H4 (cell line): ENCODE measurements around the gene HIVEP1. TPM values are rescaled to one million over a fixed set of nuclear protein-coding genes. Genes with fewer than 3 reads are reported as not detected.
A peak's percentile ranks its signal among the peaks of the same experiment; 100 is the strongest.

Experiments used
- DNase-seq: peaks from one replicate; pipeline ENCODE4 v3.0.0-alpha.2; 2015; ENCODE audit warnings: low spot score
- total RNA-seq: library from RNA; depleted of rRNA; stranded (reverse); fragments of >200 nt; shearing (Covaris generic); gene quantifications from 2 replicates; pipeline ENCODE4 v1.2.3, GENCODE V29; 2014

Gene HIVEP1
- total RNA-seq, 1 experiment from 2014 or later, result 7.2 TPM

GRCh38 chr6:11994875-11995461, 17.1 kb upstream of the HIVEP1 start:
- DNase-seq, result no peak

GRCh38 chr6:11996751-11997150, 15.4 kb upstream of the HIVEP1 start:
- DNase-seq, result no peak

DNA sequence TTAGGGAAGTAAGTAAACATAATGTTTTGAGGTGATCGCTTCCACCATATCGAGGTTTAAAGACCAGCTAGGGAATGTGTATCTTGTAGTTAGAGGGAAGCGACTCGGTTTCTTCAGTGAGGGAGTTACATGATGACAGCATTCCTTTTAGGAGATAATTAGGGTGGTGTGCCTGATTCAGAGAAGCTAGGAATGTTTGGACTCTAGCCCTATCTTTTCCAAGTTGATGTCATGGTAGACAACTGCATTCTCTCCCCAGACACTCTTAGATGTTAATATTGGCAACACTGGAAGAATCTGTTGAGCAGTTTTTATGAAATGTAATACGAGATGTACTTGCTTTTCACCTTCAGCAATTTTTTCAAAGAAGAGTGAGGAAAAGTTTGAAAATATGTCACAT, 12.9 kb upstream of the HIVEP1 start:
- DNase-seq, result no peak

GRCh38 chr6:12000174-12000573, 11.9 kb upstream of the HIVEP1 start:
- no peak for DNase-seq

- DNase-seq, result no peak
Measured at GRCh38 chr6:12001004-12001705, 11.0 kb upstream of the HIVEP1 start.

DNA sequence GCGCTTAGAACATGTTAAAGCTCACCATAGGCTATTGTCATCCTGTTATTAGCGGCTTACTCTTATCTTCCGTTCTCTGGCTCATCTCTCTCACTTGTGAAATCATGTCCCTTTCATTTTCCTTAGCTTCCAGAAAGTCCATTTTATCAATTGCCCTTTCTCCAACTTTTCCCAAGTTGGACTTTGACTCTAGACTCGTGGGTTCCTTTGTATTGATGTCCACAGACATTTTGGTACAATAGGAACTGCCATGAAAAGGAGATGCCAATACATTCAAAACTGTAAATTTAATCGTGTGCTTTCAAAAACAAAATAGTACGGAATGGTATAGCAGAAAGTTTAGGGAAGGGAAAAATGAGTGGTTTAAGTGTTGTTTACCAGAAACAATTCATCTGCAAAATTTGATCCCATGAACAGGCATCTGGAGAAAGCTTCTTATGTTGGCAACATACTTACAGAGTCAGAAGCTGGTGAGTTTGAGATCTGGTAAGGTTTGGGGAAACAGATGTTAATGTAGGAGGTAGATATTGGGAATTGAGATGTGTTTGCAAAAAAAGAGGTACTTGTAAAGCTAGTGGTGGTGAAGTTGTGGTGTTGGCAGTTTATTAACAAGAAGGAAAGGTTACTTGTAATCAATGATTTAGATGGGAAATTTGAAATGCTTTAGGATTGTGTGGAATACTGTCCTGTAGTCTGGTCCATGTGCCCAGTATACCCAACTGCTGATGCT, 10.2 kb upstream of the HIVEP1 start:
- DNase-seq, result no peak

DNA sequence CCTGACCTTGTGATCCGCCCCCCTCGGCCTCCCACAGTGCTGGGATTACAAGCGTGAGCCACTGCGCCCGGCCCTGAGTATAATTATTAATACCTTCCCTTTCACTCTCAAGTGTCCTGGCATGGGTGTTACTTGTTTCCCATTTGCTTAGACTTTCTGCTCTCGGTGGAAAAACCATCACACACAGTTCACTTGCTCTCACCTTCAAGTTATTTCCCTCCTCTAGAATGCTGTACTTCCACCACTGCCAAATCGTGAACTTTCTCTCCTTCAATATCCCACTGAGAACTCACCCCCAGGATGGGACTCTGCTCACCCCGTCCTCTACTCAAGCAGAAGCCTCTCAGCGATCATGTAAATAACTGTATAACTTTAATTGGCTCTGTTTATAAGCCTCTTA, 4.6 kb upstream of the HIVEP1 start:
- DNase-seq, result no peak

DNA sequence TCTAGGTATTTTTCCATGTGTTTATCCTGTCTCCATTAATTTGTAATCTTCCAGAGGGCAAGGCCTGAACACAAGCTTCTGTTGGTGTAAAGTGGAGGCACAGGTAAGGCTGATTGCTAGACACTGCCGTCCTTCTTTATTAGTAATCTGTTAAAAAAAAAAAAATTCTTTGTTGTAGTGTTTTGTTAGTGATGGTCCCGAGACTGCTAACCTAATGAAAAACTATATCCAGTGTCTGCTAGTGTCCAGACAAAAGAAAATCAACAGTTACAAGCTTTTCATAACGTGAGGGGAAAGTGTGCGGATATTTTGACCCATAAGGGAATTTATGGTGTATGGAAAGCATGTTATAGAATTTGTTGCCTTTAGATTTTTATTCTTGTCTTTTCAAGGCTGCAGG, 4.2 kb upstream of the HIVEP1 start:
- no peak for DNase-seq

DNA sequence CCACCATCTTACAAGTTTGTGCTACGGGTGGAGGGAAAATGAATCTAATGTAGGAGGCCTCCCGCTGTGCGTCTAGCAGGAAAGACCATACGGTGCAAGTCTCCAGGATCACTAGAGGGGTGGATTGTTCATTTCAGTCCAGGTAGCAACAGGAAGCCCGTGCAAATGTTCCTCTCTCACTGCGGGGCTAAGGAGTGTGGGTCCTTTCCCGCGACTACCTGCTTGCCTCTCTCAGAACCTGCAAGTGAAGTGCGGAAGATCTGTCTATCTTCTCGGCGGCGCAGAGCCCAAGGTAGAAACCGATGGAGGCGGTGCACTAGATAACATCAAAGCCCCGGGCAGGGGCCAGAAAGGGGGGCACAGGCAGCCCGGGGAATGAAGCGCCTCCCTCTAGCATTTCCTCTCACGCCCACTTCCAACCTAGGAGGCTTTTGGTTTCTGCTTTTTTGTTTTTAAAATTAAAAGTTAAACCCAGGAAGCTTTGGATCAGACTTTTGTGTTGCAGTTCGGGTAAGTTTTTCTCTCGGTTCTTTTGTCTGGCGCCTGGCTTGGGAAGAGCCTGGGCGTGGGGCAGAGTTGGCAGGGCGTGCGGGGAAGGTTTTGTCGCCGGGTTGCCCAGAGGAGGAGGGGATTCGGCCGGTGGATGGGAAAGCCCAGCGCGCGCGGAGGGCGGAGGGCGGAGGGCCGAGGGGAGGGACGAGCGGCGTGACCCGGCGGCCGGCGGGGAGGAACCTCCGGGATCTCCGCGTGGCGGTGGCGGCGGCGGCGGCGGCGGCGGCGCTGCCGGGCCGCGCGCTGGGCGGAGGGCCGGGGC, 3.5 kb upstream of the HIVEP1 start:
- DNase-seq, result peak; percentile 70

GRCh38 chr6:12009180-12009685, 2.9 kb upstream of the HIVEP1 start:
- no peak for DNase-seq

- DNase-seq, result no peak
Measured at GRCh38 chr6:12009876-12010634, 2.1 kb upstream of the HIVEP1 start.

- DNase-seq, result no peak
Measured at GRCh38 chr6:12010635-12011275, 1.4 kb upstream of the HIVEP1 start.

DNA sequence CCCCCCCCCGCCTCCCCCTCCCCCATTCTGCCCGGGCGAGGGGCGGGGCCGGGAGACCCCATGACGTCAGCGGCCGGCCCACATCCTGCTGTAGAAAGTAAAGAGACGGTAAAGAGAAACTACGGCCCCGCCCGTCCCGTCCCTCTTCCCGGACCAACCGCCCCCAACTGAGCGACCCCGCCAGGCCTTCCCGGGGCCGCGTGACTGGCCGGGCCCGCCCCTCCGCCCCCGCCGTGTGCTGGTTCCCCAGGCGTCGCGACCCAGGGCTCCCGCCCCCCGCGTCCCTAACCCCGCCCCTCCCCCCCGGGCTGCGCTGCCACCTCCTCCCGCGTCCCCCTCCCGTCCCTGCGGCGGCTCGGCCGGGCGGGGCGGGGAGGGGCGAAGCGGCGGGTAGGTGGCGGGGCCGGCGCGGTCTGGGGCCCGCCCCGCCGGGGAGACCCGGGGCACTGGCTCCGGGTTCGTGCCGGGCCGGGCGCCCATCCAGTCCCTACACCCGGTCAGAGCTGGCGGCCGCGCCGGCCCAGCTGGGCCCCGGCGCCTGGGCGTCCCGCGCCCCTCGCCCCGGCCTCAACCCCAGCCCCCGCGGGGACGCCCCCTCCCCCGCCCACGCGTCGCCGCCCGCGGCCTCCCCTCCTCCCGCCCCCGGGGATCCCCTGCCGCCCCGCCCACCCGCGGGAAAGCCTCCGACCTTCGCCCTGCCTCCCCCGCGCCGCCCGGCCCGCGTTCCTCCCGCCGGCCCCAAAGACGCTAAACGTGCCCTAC, 655 bp upstream of the HIVEP1 start:
- DNase-seq, result peak; percentile 93

DNA sequence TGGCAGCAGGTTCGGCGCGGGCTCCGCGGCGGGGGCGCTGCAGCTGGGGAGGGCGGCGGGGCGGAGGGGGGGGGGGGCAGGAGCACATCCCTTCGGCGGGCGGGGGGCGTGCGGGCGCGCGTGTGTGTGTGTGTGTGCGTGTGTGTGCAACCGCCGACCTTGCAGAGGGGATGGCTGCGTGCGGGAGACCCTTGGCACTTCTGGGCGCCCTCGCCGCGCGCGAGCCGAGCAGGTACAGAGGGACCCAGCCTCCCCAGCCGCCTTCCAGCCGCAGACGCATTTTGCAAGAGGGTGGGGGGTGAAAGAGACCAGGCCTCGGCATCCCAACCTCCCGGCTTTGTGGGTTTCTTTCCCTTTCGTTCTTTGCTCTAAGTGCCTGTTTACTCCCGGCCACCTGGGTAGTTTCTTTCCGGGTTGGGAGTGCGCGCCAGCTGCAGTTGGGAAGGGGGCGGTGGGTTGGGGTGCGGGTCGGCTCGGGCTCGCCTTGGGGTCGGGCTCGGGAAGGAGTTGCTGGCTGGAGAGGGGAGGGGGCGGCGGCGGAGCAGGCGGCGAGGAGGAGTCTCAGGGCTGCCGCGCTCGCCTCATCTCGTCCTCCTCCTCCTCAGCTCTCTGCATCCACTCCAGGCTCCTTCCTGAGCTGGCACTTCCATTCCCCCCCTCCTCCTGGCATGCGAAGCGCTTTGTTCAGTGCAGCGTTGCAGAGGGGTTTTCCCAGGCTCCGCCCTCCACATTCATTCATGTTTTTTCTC, 620 bp downstream of the HIVEP1 start:
- DNase-seq, result peak; percentile 88

DNA sequence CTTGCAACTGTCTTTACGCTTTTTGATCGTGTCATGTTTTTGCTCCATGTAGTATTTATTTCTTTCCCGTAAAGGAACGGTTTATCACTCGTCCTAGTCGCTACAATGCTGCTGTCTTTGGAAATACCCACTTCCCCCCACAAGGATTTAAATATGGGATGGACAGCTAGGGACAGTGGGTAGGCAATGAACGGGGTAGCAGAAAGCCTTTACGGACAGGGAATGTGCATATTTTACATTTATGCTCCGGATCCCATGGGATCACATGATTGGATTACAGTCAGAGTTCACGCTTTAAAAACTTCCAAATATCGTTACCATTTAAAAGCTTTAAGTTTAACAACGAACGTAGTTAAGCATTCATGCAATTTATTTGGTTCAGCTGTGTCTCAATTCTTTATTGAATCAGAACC, 1.2 kb downstream of the HIVEP1 start:
- DNase-seq, result no peak

DNA sequence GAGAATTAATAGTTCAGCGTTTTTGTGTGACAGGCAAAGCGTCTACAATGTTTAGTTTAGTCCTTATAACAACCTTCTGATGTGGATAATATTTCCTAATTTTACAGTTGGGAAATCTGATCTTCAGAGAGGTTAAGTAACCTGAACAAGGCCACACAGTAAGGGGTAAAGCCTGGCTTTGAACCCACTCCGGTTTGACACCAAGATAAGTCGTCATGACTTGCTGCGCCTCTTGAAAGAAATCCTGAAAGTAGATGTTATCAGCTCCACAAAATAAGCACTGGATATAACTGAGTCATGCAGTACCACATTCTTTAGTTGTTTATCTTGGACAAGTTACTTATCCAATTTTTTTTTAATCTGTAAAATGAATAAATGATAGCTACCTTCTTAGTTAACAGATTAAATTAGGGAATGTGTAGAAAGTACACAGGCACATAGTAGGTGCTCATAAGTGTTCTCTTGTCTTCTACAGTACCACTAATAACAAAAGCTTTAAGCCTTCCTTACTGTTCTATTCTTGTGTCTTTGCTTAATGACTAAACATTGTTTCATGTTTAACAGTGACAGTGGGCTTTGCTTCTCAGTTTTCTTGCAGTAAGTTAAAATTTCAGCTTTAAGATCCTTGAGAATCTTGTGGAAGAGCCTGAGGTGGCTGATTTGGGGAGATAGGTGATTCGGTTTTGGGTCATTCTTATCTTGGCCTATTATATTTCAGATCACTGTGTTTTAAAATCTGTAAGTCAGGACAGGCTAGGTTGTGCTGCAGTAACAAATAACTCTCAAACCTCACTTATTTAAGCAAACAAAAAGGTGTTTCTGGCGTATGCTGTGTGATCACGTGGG, 2.1 kb downstream of the HIVEP1 start:
- no peak for DNase-seq

DNA sequence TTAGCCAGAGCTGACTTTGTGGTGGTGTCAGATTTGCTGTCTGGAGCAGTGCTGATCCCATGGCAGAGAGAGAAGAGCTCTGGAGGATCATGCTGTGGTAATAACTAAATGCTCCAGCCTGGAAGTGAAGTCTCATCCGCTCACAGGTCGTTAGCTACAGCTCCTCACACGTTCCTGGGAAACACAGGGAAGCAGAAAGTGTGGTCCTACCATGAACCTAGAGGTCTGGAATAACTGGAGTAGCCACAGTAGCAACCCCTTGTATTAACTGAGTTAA, 2.7 kb downstream of the HIVEP1 start:
- no peak for DNase-seq

DNA sequence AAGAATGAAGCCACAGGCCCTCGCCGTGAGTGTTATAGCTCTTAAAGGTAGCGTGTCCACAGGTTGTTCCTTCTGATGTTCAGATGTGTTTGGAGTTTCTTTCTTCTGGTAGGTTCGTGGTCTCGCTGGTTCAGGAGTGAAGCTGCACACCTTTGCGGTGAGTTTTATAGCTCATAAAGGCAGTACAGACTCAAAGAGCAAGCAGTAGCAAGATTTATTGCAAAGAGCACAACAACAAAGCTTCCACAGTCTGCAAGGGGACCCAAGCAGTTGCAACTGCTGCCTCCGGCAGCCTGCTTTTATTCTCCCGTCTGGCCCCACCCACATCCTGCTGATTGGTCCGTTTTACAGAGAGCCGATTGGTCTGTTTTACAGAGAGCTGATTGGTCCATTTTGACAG, 5.2 kb downstream of the HIVEP1 start:
- no peak for DNase-seq
